ENCODE results near the gene C2CD5. TPM values are rescaled to one million over a fixed set of nuclear protein-coding genes. Genes with fewer than 3 reads are reported as not detected.

Gene C2CD5
- total and polyA plus RNA-seq, 2 of the 13 experiments (the other 11 are each of a cell fraction or from before 2014, with no cell fraction given): 12.6 to 14.6 TPM

- intact Hi-C loops (cut with micrococcal nuclease; ENCODE audit: unreplicated experiment) (no loop called here), in situ Hi-C loops (cut with HindIII; ENCODE audit: extremely low pct_ligation_motif_present, low pct_unique_long_range_greater_than_20kb) (no loop called here)
- H3K9ac ChIP-seq (ENCODE audit: insufficient read depth, low read depth, low read length): no peak overlapping the region
- ChIA-PET CTCF (ENCODE audit: low intra/inter-chr PET ratio, low total read pairs) (no interaction called here), POLR2A (no interaction called here)
- H4K20me1 ChIP-seq (ENCODE audit: insufficient read depth, low read length): no peaks in the 10 kb centered on the region
- H3K27ac ChIP-seq (ENCODE audit: extremely low read length, insufficient read depth, low read length): no peak overlapping the region
- H3K27me3 ChIP-seq (ENCODE audit: control insufficient read depth in 1 of 2, insufficient read depth in 2 of 2, low read length in 2 of 2): no peaks in the 10 kb centered on the region; a peak in 1 of 5 replicates
- no peak for DNase-seq (ENCODE audit: low spot score)
- H2AFZ ChIP-seq (ENCODE audit: low read length): no peak overlapping the region
- 95% methylated on average over 6 of the region's 6 CpGs for WGBS (ENCODE audit: low lambda C conversion rate)
- no peaks in the 10 kb centered on the region for H3K9me3 ChIP-seq (ENCODE audit: low read length)
- ATAC-seq: no peak
- H3K36me3 ChIP-seq (replicated peaks in 1 of 2; ENCODE audit: control insufficient read depth in 1 of 2, insufficient read depth in 2 of 2, low read length in 2 of 2): peaks cover 5 to 18% of the 10 kb centered on the region in 2 experiments; a peak in 4 of 5 replicates
- BruUV-seq (replicated peaks): no TSS peak
- H3K4me1 ChIP-seq (ENCODE audit: insufficient read depth, low read length): no peaks in the 10 kb centered on the region
- FAIRE-seq: no peak
- no peak overlapping the region for H3K4me3 ChIP-seq (replicated peaks in 1 of 3; ENCODE audit: insufficient read depth in 1 of 3, low read depth in 2 of 3, low read length in 3 of 3)
- no peak for TF ChIP-seq RAD21 (CRISPR knock-in tag; IDR thresholded peaks at IDR 0.05)
- TF ChIP-seq IRX3 (CRISPR knock-in tag; IDR thresholded peaks at IDR 0.05; ENCODE audit: borderline replicate concordance, low read depth): no peak
- TF ChIP-seq ZBTB3 (CRISPR knock-in tag; IDR thresholded peaks at IDR 0.05; ENCODE audit: borderline replicate concordance, low read depth): no peak
- no peak for TF ChIP-seq MAFG (CRISPR knock-in tag; IDR thresholded peaks at IDR 0.05)
- no peak for TF ChIP-seq TERF1 (CRISPR knock-in tag; IDR thresholded peaks at IDR 0.05)
- no peak for TF ChIP-seq ESRRA (CRISPR knock-in tag; IDR thresholded peaks at IDR 0.05; ENCODE audit: low read depth)
- TF ChIP-seq STAT6 (CRISPR knock-in tag; IDR thresholded peaks at IDR 0.05; ENCODE audit: borderline replicate concordance): no peak
- TF ChIP-seq ZNF256 (CRISPR knock-in tag; conservative IDR thresholded peaks at IDR 0.05): no peak
- TF ChIP-seq ZNF784 (CRISPR knock-in tag; IDR thresholded peaks at IDR 0.05; ENCODE audit: borderline replicate concordance): no peak
- TF ChIP-seq PAF1 (CRISPR knock-in tag; IDR thresholded peaks at IDR 0.05): no peak
- no peak for TF ChIP-seq SP4 (CRISPR knock-in tag; IDR thresholded peaks at IDR 0.05)
- no peak for TF ChIP-seq ZKSCAN5 (CRISPR knock-in tag; IDR thresholded peaks at IDR 0.05)
- no peak for TF ChIP-seq JUND (CRISPR knock-in tag; IDR thresholded peaks at IDR 0.05)
- no peak for TF ChIP-seq GATA4 (IDR thresholded peaks at IDR 0.05; ENCODE audit: borderline replicate concordance, low read depth)
- TF ChIP-seq DZIP1 (CRISPR knock-in tag; IDR thresholded peaks at IDR 0.05): no peak
- no peak for TF ChIP-seq ZNF558 (CRISPR knock-in tag; IDR thresholded peaks at IDR 0.05; ENCODE audit: borderline replicate concordance)
- TF ChIP-seq ZNF235 (CRISPR knock-in tag; IDR thresholded peaks at IDR 0.05; ENCODE audit: borderline replicate concordance): no peak
- no peak overlapping the region for H3K4me2 ChIP-seq (ENCODE audit: low read depth, low read length)
- H3K79me2 ChIP-seq (ENCODE audit: insufficient read depth, low read length): no peaks in the 10 kb centered on the region
These were observed 25.3 kb downstream of the C2CD5 start for GRCh38 chr12:22518998-22519397.
